Cardiac muscle cell (in vitro differentiated cells and primary cell): Measurements from ENCODE around the gene GH2. TPM values are rescaled to one million over a fixed set of nuclear protein-coding genes. Genes with fewer than 3 reads are reported as not detected.
A peak's percentile ranks its signal among the peaks of the same experiment; 100 is the strongest.

Source experiments
- DNase-seq, 2 donors: peaks; one replicate each; pipeline versions ENCODE4 v3.0.0 to v3.0.0-alpha.2; 2010 to 2017; ENCODE audit warnings: low read depth in 1 of 2, low spot score in 1 of 2
- H3K27ac ChIP-seq: fragments of 200-600 bp; sonication (generic); 2 replicates; pipeline ENCODE4 v1.5.1; 2016
- H3K27me3 ChIP-seq: fragments of 200-600 bp; sonication (generic); 2 replicates; pipeline ENCODE4 v1.6.0; 2016; ENCODE audit warnings: control low read depth
- H3K36me3 ChIP-seq: fragments of 200-600 bp; sonication (generic); 2 replicates; pipeline ENCODE4 v1.5.1; 2016; ENCODE audit warnings: control low read depth
- H3K4me1 ChIP-seq: fragments of 200-600 bp; sonication (generic); 2 replicates; pipeline ENCODE4 v1.8.1; 2017; ENCODE audit warnings: low read depth, mild to moderate bottlenecking, mixed run types
- H3K4me3 ChIP-seq: fragments of 200-600 bp; sonication (generic); 2 replicates; pipeline ENCODE4 v1.5.1; 2016; ENCODE audit warnings: mild to moderate bottlenecking
- H3K9me3 ChIP-seq: fragments of 200-600 bp; sonication (generic); 2 replicates; pipeline ENCODE4 v1.5.1; 2017; ENCODE audit warnings: low read depth, mild to moderate bottlenecking, control low read depth
- polyA plus RNA-seq: library from polyadenylated mRNA; unstranded; fragments of >200 nt; fragmentation: Nextera tagmentation; extraction: Ambion mirVana; gene quantifications from 2 replicates; pipeline ENCODE4 v1.2.1, GENCODE V29; 2016
- total RNA-seq: library from RNA; depleted of rRNA; stranded (reverse); fragments of >200 nt; gene quantifications from 2 replicates; pipeline ENCODE4 v1.2.3, GENCODE V29; 2016
- TF ChIP-seq, protein P1 (sequence below): IDR thresholded peaks from 2 replicates; pipeline ENCODE4 v1.5.1; 2012; ENCODE audit warnings: low read depth, mild to moderate bottlenecking, low read length

Gene GH2
- total and polyA plus RNA-seq, 2 experiments from 2014 or later: 0.35 TPM; not detected in 1

DNA sequence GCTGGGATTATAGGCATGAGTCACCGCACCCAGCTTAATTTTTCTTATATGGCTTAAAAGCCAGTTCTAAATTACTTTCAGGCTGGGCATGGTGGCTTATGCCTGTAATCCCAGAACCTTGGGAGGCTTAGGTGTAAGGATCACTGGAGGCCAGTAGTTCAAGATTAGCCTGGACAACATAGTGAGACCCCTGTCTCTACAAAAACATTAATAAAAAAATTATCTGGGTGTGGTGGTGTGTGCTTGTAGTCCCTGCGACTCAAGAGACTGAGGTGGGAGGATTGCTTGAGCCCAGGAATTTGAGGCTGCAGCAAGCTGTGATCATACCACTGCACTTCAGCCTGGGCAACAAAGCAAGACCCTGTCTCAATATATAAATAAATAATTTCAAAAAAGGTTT, 28.5 kb downstream of the GH2 start:
- Histone ChIP-seq H3K27ac (no peak overlapping the region), H3K4me1 (no peaks in the 10 kb centered on the region), H3K9me3 (no peaks in the 10 kb centered on the region), H3K36me3 (no peaks in the 10 kb centered on the region), H3K27me3 (no peaks in the 10 kb centered on the region), H3K4me3 (no peak overlapping the region)
- no peak for DNase-seq
- TF ChIP-seq, protein P1, sequence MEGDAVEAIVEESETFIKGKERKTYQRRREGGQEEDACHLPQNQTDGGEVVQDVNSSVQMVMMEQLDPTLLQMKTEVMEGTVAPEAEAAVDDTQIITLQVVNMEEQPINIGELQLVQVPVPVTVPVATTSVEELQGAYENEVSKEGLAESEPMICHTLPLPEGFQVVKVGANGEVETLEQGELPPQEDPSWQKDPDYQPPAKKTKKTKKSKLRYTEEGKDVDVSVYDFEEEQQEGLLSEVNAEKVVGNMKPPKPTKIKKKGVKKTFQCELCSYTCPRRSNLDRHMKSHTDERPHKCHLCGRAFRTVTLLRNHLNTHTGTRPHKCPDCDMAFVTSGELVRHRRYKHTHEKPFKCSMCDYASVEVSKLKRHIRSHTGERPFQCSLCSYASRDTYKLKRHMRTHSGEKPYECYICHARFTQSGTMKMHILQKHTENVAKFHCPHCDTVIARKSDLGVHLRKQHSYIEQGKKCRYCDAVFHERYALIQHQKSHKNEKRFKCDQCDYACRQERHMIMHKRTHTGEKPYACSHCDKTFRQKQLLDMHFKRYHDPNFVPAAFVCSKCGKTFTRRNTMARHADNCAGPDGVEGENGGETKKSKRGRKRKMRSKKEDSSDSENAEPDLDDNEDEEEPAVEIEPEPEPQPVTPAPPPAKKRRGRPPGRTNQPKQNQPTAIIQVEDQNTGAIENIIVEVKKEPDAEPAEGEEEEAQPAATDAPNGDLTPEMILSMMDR: no peak

DNA sequence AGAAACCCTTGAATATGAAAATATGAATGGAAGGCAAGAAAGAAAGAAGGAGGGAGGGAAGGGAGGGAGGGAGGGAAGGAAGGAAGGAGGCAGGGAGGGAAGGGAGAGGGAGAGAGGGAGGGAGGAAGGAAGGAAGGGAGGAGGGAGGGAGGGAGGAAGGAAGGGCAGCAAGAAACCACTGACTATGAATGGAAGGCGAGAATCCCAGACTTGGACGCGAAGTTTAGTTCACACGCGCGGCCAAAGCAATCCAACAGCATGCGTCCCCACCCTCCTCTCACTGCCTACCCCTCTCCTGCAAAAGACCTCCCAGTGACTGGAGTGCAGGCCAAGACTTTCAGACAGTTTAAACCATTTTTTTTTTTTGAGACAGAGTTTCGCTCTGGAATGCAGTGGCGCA, 31.3 kb downstream of the GH2 start:
- no peaks in the 10 kb centered on the region for H3K36me3 ChIP-seq
- H3K4me1 ChIP-seq: no peaks in the 10 kb centered on the region
- no peaks in the 10 kb centered on the region for H3K9me3 ChIP-seq
- no peak overlapping the region for H3K4me3 ChIP-seq
- no peak for DNase-seq
- no peak overlapping the region for H3K27ac ChIP-seq
- TF ChIP-seq, protein P1: no peak
- H3K27me3 ChIP-seq: peaks cover 11% of the 10 kb centered on the region

DNA sequence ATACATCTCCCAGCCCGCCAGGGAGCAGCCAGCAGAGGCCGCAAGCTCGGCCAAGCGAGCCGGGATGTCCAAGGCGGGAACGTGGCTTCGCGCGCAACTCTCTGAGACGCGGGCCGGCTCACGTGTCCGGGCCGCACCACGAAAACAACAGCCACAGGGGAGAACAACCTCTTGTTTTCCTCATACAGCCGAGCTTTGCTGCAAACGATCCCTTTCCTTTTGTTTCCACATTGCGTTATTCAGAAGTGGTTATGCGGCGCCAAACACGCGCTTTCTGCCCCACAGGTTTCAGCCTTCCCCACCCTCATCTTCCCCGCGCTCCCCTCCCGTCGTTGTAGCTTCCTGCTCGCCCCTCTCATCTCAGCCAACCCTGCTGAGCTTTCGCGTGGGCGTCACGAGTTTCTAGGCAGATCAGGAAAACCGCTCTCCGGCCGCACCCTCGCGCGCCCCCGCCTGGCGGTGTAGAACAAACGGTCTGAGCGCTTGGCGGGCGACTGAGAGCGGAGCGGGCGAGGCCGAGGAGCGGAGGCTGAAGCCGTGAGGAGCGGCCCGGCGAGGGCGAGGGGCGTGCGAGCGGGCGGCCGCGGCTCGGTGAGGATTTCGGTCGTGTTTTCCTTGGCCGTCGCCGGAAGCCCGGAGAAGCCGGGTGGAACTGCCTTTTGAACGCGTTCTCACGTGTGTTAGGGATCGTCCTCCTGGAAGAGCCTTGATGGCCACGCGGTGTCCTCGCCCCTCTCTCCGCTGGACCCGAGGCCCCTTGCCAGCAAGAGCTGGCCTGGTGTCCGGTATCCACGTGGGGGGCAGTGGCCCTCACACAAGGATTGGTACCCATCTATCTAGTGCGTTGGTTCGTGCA, 32.7 kb downstream of the GH2 start:
- TF ChIP-seq, protein P1: peak; percentile 71
- no peak overlapping the region for H3K27ac ChIP-seq
- peaks cover 11% of the 10 kb centered on the region for H3K27me3 ChIP-seq
- H3K9me3 ChIP-seq: no peaks in the 10 kb centered on the region
- H3K4me3 ChIP-seq: no peak overlapping the region
- peak; percentile 83 to 95 for DNase-seq
- no peaks in the 10 kb centered on the region for H3K36me3 ChIP-seq
- no peaks in the 10 kb centered on the region for H3K4me1 ChIP-seq

DNA sequence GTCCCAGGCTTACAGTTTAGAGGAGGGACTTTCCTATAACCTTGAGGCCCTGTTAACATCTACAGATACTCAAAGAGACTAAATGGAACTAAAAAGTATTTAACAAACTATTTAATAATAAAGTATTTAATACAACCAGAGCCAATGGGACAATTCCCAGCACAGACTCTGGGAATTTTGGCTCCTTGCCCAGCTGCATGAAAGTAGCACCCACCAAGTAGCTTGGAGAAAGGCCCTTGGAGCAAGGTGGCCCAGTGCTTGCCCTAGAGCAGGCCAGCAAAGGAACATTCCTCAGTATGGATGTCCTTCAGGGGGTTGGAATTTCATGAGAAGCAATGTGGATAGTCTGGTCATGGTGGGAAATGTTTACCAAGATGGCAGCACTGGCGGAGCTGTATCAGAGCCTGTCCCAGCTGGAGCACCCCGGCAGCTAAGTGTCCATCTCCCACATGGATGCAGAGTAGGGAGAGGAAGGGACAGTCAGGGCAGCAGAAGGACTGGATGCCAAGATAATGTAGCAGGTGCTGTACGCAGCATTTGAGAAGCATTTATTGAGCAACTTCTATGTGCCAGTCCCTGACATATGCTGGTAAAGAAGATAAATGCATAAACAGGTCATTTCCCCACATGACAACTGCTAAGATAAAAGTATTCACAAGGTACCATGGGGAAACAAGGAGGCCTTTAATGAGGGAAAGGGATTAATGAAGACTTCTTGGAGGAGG, 34.1 kb downstream of the GH2 start:
- no peaks in the 10 kb centered on the region for H3K4me1 ChIP-seq
- H3K27ac ChIP-seq: no peak overlapping the region
- no peak overlapping the region for H3K4me3 ChIP-seq
- no peak for DNase-seq
- H3K36me3 ChIP-seq: no peaks in the 10 kb centered on the region
- TF ChIP-seq, protein P1: no peak
- no peaks in the 10 kb centered on the region for H3K9me3 ChIP-seq
- H3K27me3 ChIP-seq: peaks cover 11% of the 10 kb centered on the region

DNA sequence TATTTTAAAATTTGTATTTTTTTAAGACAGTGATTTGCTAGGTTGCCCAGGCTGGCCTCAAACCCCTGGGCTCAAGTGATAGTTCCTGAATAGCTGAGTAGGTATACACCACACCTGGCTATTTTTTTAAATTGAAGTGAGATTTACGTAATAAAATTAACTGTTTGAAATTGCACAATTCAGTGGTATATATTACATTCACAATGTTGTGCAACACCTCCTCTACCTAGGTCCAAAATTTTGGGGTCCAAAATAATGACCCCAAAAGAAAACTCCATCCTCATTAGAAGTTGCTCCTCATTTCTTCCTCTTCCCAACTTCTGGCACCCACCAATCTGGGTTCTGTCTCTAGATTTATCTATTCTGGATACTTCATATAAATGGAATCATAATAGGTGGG, 36.2 kb downstream of the GH2 start:
- no peak overlapping the region for H3K27ac ChIP-seq
- peaks cover 11% of the 10 kb centered on the region for H3K27me3 ChIP-seq
- no peak for DNase-seq
- H3K36me3 ChIP-seq: no peaks in the 10 kb centered on the region
- TF ChIP-seq, protein P1: no peak
- H3K4me3 ChIP-seq: no peak overlapping the region
- no peaks in the 10 kb centered on the region for H3K9me3 ChIP-seq
- H3K4me1 ChIP-seq: peaks cover 11% of the 10 kb centered on the region
